ENCODE results near the gene TMEM86A. TPM values are rescaled to one million over a fixed set of nuclear protein-coding genes. Genes with fewer than 3 reads are reported as not detected.

Gene TMEM86A
- total RNA-seq, 2 donors from 2014 or later = 4.7 to 5.6 TPM

DNA sequence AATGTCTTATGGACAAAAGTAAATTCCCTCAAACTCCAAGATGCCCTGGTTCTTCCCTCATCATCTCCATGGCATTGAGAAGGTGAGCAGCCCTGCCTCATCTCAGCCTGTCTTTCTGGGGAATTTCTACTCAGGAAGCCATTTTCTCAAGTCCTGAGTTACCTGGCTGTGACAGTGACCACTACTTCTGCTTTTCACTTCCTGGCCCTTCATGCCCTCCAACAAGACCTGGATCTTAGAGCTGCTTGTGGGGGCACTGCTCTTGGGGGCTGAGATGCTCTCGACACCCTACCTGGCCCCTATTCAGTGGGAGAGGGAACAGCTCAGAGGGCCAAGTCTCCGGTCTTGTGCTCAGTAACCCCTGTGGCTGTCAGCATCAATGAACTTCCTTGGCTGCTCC is 32.9 kb downstream of the TMEM86A start:
- H3K4me1 ChIP-seq = peaks cover 7% of the 10 kb centered on the region
- TF ChIP-seq, protein P1, sequence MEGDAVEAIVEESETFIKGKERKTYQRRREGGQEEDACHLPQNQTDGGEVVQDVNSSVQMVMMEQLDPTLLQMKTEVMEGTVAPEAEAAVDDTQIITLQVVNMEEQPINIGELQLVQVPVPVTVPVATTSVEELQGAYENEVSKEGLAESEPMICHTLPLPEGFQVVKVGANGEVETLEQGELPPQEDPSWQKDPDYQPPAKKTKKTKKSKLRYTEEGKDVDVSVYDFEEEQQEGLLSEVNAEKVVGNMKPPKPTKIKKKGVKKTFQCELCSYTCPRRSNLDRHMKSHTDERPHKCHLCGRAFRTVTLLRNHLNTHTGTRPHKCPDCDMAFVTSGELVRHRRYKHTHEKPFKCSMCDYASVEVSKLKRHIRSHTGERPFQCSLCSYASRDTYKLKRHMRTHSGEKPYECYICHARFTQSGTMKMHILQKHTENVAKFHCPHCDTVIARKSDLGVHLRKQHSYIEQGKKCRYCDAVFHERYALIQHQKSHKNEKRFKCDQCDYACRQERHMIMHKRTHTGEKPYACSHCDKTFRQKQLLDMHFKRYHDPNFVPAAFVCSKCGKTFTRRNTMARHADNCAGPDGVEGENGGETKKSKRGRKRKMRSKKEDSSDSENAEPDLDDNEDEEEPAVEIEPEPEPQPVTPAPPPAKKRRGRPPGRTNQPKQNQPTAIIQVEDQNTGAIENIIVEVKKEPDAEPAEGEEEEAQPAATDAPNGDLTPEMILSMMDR (IDR thresholded peaks at IDR 0.05) = no peak
- H3K27me3 ChIP-seq = no peaks in the 10 kb centered on the region
- H3K27ac ChIP-seq = no peak overlapping the region
- 76 to 89% methylated on average over 2 of the region's 2 CpGs for WGBS, 2 donors
- no peaks in the 10 kb centered on the region for H3K9me3 ChIP-seq
- no peaks in the 10 kb centered on the region for H3K36me3 ChIP-seq (replicated peaks in 1 of 2; ENCODE audit: insufficient read depth in 1 of 2, low read depth in 2 of 2)
- intact Hi-C loops (cut with DNase I) = loop anchor here (10.0 kb wide), 2 partner anchors 187 to 617 kb away; no protein-coding TSS in a partner anchor
- DNase-seq (no peak), ATAC-seq (no peak)
- H3K4me3 ChIP-seq = no peak overlapping the region

DNA sequence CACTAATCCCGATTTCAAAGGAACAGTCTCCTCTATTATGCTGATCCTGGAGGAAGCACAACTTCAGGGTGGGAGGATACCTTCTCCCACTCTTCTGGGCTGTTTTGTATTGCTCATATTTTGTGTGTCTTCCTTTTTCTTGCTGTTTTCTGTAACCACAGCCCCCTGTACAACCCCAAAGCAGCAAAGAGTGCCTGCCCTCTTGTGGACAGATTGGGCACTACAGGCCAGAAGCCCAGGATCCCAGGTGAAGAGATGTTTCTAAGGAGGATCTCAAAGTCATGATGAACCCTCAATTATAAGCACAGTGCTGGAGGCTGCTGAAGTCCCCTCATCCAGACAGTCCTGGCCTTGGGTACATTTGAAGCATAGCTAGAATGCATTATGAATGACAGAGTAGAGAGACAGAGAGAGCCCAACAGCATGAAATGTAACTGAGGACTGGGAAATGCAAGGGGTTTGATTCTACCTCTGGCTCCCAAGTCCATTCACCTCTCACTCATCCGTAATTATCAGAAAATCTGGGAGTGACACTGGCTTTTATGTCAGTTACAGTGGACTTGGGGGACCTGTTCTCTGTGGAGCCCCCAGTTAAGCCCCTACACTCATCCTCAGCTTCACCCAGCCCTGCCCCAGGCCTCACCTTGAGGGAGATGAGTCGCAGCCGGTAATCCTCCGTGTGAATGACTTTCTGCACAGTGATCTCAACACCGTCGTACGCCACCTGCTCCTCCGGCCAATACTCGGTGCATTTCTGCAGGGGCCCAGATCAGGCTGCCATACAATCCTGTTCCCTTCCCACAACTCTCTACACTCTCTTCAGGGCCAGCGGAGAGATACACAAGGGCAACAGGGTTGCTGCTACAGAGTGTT is 33.6 kb downstream of the TMEM86A start:
- Histone ChIP-seq H3K4me1 (peaks cover 6% of the 10 kb centered on the region), H3K36me3 (replicated peaks in 1 of 2; ENCODE audit: insufficient read depth in 1 of 2, low read depth in 2 of 2) (no peaks in the 10 kb centered on the region), H3K4me3 (no peak overlapping the region), H3K27ac (no peak overlapping the region), H3K9me3 (no peaks in the 10 kb centered on the region), H3K27me3 (no peaks in the 10 kb centered on the region)
- intact Hi-C loops (cut with DNase I) = loop anchor here (10.0 kb wide), 2 partner anchors 187 to 617 kb away; no protein-coding TSS in a partner anchor
- peak; percentile 51 to 69 (median 60) for DNase-seq
- TF ChIP-seq, protein P1 (IDR thresholded peaks at IDR 0.05) = peak; percentile 64 to 98 (median 81)
- no peak for TF ChIP-seq POLR2A (IDR thresholded peaks at IDR 0.05)
- ATAC-seq = peak; percentile 73
- WGBS, 2 donors = 47 to 51% methylated on average over 11 of the region's 11 CpGs

DNA sequence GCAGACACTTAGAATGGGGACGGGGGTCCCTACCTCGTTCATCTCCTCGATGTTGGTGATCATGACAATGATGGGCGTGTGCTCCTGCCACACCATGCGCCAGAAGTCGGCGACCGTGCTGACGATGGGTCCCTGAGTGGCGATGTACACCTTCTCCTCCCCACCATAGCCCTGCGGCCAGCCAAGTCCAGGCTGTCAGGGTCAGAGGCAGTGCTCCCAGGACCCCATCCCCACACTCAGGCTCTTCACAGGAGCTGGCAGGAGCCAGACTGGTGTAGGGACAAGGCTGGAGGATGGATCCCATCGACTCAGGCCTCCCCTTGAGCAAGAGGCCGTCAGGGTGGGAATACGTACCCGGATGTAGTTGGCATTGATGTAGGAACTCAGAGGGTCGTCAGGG is 34.6 kb downstream of the TMEM86A start:
- no peak overlapping the region for H3K4me3 ChIP-seq
- H3K4me1 ChIP-seq = no peaks in the 10 kb centered on the region
- WGBS, 2 donors = 67 to 70% methylated on average over 12 to 16 of the region's 16 CpGs
- no peaks in the 10 kb centered on the region for H3K36me3 ChIP-seq (replicated peaks in 1 of 2; ENCODE audit: insufficient read depth in 1 of 2, low read depth in 2 of 2)
- no peaks in the 10 kb centered on the region for H3K9me3 ChIP-seq
- DNase-seq = no peak
- no peaks in the 10 kb centered on the region for H3K27me3 ChIP-seq
- intact Hi-C loops (cut with DNase I) = loop anchor here (10.0 kb wide), 2 partner anchors 188 to 618 kb away; no protein-coding TSS in a partner anchor
- no peak overlapping the region for H3K27ac ChIP-seq
- no peak for ATAC-seq
- TF ChIP-seq POLR2A (IDR thresholded peaks at IDR 0.05) = no peak
- TF ChIP-seq, protein P1 (IDR thresholded peaks at IDR 0.05) = no peak

DNA sequence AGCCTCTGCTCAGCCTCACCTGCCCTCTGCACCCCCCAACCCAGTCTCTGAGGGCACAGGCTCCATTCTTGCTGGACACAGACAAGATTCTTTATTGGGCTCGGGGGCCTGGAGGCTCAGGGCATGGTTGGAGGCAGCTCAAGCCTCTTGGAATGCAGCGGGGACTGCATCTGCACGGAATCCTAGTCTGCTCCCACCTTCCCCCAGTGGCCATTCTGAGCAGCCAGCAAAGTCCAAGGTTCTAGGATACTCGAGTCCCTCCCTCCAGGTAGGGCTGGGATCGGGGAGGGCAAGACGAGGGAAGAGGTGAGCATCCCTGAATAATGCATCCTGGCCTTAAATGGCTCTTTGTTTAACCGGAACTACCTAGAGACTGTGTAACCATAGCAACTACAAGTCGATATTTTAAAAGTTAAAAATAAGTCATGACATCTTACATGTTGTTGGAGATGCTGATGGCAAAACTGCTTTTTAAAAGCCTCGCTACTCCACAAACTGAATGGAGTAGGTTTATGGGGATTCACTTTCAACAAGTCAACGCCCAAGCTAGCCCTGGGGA is 38.1 kb downstream of the TMEM86A start:
- Histone ChIP-seq H3K36me3 (replicated peaks in 1 of 2; ENCODE audit: insufficient read depth in 1 of 2, low read depth in 2 of 2) (no peaks in the 10 kb centered on the region), H3K9me3 (no peaks in the 10 kb centered on the region), H3K27me3 (no peaks in the 10 kb centered on the region), H3K4me3 (no peak overlapping the region), H3K27ac (no peak overlapping the region), H3K4me1 (no peaks in the 10 kb centered on the region)
- intact Hi-C loops (cut with DNase I) = loop anchor here (10.0 kb wide), 2 partner anchors 192 to 622 kb away; no protein-coding TSS in a partner anchor
- no peak for ATAC-seq
- 37 to 39% methylated on average over 9 to 10 of the region's 10 CpGs for WGBS, 2 donors
- DNase-seq = no peak
- TF ChIP-seq, protein P1 (IDR thresholded peaks at IDR 0.05) = no peak

Data from body of pancreas (tissue), 4 donors.